ENCODE data around the gene ROCK2. TPM values are rescaled to one million over a fixed set of nuclear protein-coding genes. Genes with fewer than 3 reads are reported as not detected.

Gene ROCK2
- total and polyA plus RNA-seq, 2 of the 13 experiments (the other 11 are each of a cell fraction or from before 2014, with no cell fraction given), result 38.1 to 119 TPM

DNA sequence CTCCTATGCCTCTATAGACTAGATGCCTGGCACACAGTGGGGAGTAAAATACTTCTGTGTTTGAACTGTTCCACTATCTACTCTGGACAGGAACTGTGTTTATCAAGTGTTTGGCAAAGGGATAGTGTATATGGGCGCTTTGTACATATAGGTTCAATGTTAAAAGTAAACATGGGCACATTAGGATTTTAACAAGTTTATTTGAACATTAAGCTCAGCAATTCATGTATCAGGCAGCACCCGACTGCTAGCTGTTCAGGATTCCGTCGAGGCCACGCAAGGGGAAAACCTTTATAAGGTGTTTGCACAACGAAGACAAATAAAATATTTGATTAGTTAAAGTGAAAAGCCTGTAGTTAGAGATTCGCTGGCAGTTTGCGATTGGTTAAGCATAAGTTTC, 43.4 kb upstream of the ROCK2 start (continued):
- TF ChIP-seq, protein P1, sequence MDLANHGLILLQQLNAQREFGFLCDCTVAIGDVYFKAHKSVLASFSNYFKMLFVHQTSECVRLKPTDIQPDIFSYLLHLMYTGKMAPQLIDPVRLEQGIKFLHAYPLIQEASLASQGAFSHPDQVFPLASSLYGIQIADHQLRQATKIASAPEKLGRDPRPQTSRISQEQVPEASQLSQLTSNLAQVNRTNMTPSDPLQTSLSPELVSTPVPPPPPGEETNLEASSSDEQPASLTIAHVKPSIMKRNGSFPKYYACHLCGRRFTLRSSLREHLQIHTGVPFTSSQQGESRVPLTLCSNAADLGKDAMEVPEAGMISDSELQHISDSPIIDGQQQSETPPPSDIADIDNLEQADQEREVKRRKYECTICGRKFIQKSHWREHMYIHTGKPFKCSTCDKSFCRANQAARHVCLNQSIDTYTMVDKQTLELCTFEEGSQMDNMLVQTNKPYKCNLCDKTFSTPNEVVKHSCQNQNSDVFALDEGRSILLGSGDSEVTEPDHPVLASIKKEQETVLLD (CRISPR knock-in tag; IDR thresholded peaks at IDR 0.05; ENCODE audit: low read depth), result no peak
- TF ChIP-seq, protein P2, sequence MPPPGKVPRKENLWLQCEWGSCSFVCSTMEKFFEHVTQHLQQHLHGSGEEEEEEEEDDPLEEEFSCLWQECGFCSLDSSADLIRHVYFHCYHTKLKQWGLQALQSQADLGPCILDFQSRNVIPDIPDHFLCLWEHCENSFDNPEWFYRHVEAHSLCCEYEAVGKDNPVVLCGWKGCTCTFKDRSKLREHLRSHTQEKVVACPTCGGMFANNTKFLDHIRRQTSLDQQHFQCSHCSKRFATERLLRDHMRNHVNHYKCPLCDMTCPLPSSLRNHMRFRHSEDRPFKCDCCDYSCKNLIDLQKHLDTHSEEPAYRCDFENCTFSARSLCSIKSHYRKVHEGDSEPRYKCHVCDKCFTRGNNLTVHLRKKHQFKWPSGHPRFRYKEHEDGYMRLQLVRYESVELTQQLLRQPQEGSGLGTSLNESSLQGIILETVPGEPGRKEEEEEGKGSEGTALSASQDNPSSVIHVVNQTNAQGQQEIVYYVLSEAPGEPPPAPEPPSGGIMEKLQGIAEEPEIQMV (CRISPR knock-in tag; IDR thresholded peaks at IDR 0.05; ENCODE audit: low read depth), result no peak
- TF ChIP-seq SETDB1 (CRISPR knock-in tag; IDR thresholded peaks at IDR 0.05; ENCODE audit: borderline replicate concordance), result no peak
- 0 out of 2 replicates have a peak, but pooled peaks have one; percentile 34 for TF ChIP-seq GATAD1 (CRISPR knock-in tag; IDR thresholded peaks at IDR 0.05)
- TF ChIP-seq IKZF1 (IDR thresholded peaks at IDR 0.05), result no peak
- TF ChIP-seq, protein P3, sequence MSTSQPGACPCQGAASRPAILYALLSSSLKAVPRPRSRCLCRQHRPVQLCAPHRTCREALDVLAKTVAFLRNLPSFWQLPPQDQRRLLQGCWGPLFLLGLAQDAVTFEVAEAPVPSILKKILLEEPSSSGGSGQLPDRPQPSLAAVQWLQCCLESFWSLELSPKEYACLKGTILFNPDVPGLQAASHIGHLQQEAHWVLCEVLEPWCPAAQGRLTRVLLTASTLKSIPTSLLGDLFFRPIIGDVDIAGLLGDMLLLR (CRISPR knock-in tag; IDR thresholded peaks at IDR 0.05), result no peak
- TF ChIP-seq SNRNP70 (IDR thresholded peaks at IDR 0.05; ENCODE audit: low read depth, low read length), result no peak
- no peak for TF ChIP-seq REL (CRISPR knock-in tag; conservative IDR thresholded peaks at IDR 0.05)
- no peak for TF ChIP-seq AHR (CRISPR knock-in tag; IDR thresholded peaks at IDR 0.05)
- no peak for TF ChIP-seq ZNF768 (CRISPR knock-in tag; IDR thresholded peaks at IDR 0.05)
- TF ChIP-seq, protein P4, sequence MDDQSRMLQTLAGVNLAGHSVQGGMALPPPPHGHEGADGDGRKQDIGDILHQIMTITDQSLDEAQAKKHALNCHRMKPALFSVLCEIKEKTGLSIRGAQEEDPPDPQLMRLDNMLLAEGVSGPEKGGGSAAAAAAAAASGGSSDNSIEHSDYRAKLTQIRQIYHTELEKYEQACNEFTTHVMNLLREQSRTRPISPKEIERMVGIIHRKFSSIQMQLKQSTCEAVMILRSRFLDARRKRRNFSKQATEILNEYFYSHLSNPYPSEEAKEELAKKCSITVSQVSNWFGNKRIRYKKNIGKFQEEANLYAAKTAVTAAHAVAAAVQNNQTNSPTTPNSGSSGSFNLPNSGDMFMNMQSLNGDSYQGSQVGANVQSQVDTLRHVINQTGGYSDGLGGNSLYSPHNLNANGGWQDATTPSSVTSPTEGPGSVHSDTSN (CRISPR knock-in tag; IDR thresholded peaks at IDR 0.05; ENCODE audit: borderline replicate concordance), result no peak
- no peak for TF ChIP-seq ZNF282 (IDR thresholded peaks at IDR 0.05; ENCODE audit: partially characterized antibody)
- no peak for TF ChIP-seq ZFP62 (CRISPR knock-in tag; IDR thresholded peaks at IDR 0.05)
- no peak for TF ChIP-seq ZNF83 (CRISPR knock-in tag; IDR thresholded peaks at IDR 0.05; ENCODE audit: borderline replicate concordance)
- TF ChIP-seq ZNF563 (CRISPR knock-in tag; IDR thresholded peaks at IDR 0.05), result no peak
- TF ChIP-seq FOXP1 (IDR thresholded peaks at IDR 0.05), result no peak
- peak; percentile 61; the same call in 1 of the 2 replicates for TF ChIP-seq FOXP1 (CRISPR knock-in tag; IDR thresholded peaks at IDR 0.05)
- no peak for TF ChIP-seq MIER3 (CRISPR knock-in tag; IDR thresholded peaks at IDR 0.05; ENCODE audit: borderline replicate concordance)
- peak; percentile 65; the same call in 1 of the 2 replicates for TF ChIP-seq CBFB (CRISPR knock-in tag; IDR thresholded peaks at IDR 0.05)
- no peak for TF ChIP-seq TBP (CRISPR knock-in tag; IDR thresholded peaks at IDR 0.05)
- TF ChIP-seq JDP2 (CRISPR knock-in tag; IDR thresholded peaks at IDR 0.05; ENCODE audit: borderline replicate concordance), result no peak
- TF ChIP-seq, protein P5, sequence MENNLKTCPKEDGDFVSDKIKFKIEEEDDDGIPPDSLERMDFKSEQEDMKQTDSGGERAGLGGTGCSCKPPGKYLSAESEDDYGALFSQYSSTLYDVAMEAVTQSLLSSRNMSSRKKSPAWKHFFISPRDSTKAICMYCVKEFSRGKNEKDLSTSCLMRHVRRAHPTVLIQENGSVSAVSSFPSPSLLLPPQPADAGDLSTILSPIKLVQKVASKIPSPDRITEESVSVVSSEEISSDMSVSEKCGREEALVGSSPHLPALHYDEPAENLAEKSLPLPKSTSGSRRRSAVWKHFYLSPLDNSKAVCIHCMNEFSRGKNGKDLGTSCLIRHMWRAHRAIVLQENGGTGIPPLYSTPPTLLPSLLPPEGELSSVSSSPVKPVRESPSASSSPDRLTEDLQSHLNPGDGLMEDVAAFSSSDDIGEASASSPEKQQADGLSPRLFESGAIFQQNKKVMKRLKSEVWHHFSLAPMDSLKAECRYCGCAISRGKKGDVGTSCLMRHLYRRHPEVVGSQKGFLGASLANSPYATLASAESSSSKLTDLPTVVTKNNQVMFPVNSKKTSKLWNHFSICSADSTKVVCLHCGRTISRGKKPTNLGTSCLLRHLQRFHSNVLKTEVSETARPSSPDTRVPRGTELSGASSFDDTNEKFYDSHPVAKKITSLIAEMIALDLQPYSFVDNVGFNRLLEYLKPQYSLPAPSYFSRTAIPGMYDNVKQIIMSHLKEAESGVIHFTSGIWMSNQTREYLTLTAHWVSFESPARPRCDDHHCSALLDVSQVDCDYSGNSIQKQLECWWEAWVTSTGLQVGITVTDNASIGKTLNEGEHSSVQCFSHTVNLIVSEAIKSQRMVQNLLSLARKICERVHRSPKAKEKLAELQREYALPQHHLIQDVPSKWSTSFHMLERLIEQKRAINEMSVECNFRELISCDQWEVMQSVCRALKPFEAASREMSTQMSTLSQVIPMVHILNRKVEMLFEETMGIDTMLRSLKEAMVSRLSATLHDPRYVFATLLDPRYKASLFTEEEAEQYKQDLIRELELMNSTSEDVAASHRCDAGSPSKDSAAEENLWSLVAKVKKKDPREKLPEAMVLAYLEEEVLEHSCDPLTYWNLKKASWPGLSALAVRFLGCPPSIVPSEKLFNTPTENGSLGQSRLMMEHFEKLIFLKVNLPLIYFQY (CRISPR knock-in tag; IDR thresholded peaks at IDR 0.05; ENCODE audit: borderline replicate concordance), result no peak
- no peak for TF ChIP-seq ATAD3A (CRISPR knock-in tag; IDR thresholded peaks at IDR 0.05)
- no peak for TF ChIP-seq TRIM24 (CRISPR knock-in tag; IDR thresholded peaks at IDR 0.05)
- TF ChIP-seq ZNF484 (CRISPR knock-in tag; IDR thresholded peaks at IDR 0.05; ENCODE audit: borderline replicate concordance, low read depth), result no peak

Measured in HepG2 (cell line).